Suprapubic skin (tissue), 4 donors: Measurements from ENCODE around the gene DNAI1. TPM values are rescaled to one million over a fixed set of nuclear protein-coding genes. Genes with fewer than 3 reads are reported as not detected.

Experiments used
- DNase-seq, 2 donors: peaks; one replicate each; pipeline ENCODE4 v3.0.0-alpha.2; 2019; ENCODE audit warnings: low spot score in 2 of 2
- H3K27ac ChIP-seq: fragments of 200-600 bp; sonication (generic); one replicate; pipeline ENCODE4 v1.5.1; 2019
- H3K27me3 ChIP-seq: fragments of 200-600 bp; sonication (generic); one replicate; pipeline ENCODE4 v1.5.1; 2019
- H3K36me3 ChIP-seq: fragments of 200-600 bp; sonication (generic); one replicate; pipeline ENCODE4 v1.5.1; 2019
- H3K4me1 ChIP-seq: fragments of 200-600 bp; sonication (generic); one replicate; pipeline ENCODE4 v1.5.1; 2019
- H3K4me3 ChIP-seq: fragments of 200-600 bp; sonication (generic); one replicate; pipeline ENCODE4 v1.5.1; 2019; ENCODE audit warnings: mild to moderate bottlenecking
- H3K9me3 ChIP-seq: fragments of 200-600 bp; sonication (generic); one replicate; pipeline ENCODE4 v1.5.1; 2019
- CTCF ChIP-seq, 2 donors: fragments of 200-600 bp in 1 of 2; fragments of 450-650 bp in 1 of 2; sonication (generic) in 1 of 2; IDR thresholded peaks; one replicate each; pipeline ENCODE4 v1.5.1; 2016 to 2019; ENCODE audit warnings: antibody characterized with exemption in 2 of 2, mild to moderate bottlenecking in 1 of 2, moderate library complexity in 1 of 2
- EP300 ChIP-seq: sonication (generic); formaldehyde crosslinking; IDR thresholded peaks from one replicate; pipeline ENCODE4 v1.6.1; 2017; ENCODE audit warnings: antibody characterized with exemption
- POLR2A ChIP-seq, 2 donors: fragments of 450-650 bp; IDR thresholded peaks; one replicate each; pipeline ENCODE4 v1.6.1; 2017; ENCODE audit warnings: antibody characterized with exemption in 2 of 2, mild to moderate bottlenecking in 2 of 2, moderate library complexity in 2 of 2
- POLR2AphosphoS5 ChIP-seq, 3 donors: sonication (generic); formaldehyde crosslinking; IDR thresholded peaks; one replicate each; pipeline ENCODE4 v1.6.1; 2017; ENCODE audit warnings: antibody characterized with exemption in 3 of 3
- WGBS: methylation state at CpG from one replicate; pipeline ENCODE4 v1.1.5; 2018; 5-methylcytosine and 5-hydroxymethylcytosine counted together
- total RNA-seq, 4 donors: library from RNA; depleted of rRNA; stranded (reverse); fragments of >200 nt; gene quantifications; one replicate each; pipeline ENCODE4 v1.1.0, GENCODE V29; 2016

Gene DNAI1
- total RNA-seq, 4 donors from 2014 or later, result not detected

GRCh38 chr9:34501372-34501771, 42.8 kb downstream of the DNAI1 start:
- WGBS, result 67% methylated on average over 2 of the region's 2 CpGs
- Histone ChIP-seq H3K27me3 (no peaks in the 10 kb centered on the region), H3K27ac (no peak overlapping the region), H3K4me3 (no peak overlapping the region), H3K36me3 (no peaks in the 10 kb centered on the region), H3K4me1 (peaks cover 17% of the 10 kb centered on the region), H3K9me3 (no peaks in the 10 kb centered on the region)
- TF ChIP-seq EP300 (no peak), CTCF (IDR thresholded peaks at IDR 0.05) (no peak), POLR2AphosphoS5 (IDR thresholded peaks at IDR 0.05) (no peak), POLR2A (IDR thresholded peaks at IDR 0.05) (no peak)
- DNase-seq, result no peak

GRCh38 chr9:34501889-34502425, 43.4 kb downstream of the DNAI1 start:
- TF ChIP-seq CTCF (IDR thresholded peaks at IDR 0.05) (no peak), POLR2A (IDR thresholded peaks at IDR 0.05) (no peak), EP300 (no peak), POLR2AphosphoS5 (IDR thresholded peaks at IDR 0.05) (no peak)
- H3K4me1 ChIP-seq, result peaks cover 17% of the 10 kb centered on the region
- H3K27ac ChIP-seq, result no peak overlapping the region
- H3K36me3 ChIP-seq, result no peaks in the 10 kb centered on the region
- no peak overlapping the region for H3K4me3 ChIP-seq
- no peaks in the 10 kb centered on the region for H3K9me3 ChIP-seq
- no peaks in the 10 kb centered on the region for H3K27me3 ChIP-seq
- DNase-seq, result no peak
- WGBS, result 31% methylated on average over 4 of the region's 5 CpGs

DNA sequence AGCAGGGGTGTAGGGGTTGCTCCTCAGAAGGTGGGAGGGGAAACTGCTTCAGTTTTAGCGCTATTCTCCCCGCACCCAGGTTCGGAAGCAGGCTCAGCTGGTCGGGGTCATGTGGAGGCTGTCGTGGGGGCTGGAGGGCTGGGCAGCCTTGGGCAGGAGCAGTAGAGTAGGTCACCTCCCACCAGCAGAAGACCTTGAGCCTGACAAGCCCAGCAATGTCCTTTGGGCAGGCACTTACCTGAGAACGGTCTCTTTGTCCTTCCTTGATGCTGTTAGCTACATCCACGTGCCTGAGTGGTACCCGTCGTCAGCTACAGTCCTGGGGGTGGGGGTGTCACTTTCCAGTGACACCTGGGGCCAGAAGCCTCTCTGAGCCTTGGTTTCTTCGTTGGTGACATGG, 43.9 kb downstream of the DNAI1 start:
- Histone ChIP-seq H3K36me3 (no peaks in the 10 kb centered on the region), H3K9me3 (no peaks in the 10 kb centered on the region), H3K27ac (no peak overlapping the region), H3K4me3 (no peak overlapping the region), H3K4me1 (peaks cover 17% of the 10 kb centered on the region), H3K27me3 (no peaks in the 10 kb centered on the region)
- TF ChIP-seq POLR2AphosphoS5 (IDR thresholded peaks at IDR 0.05), result no peak
- TF ChIP-seq CTCF (IDR thresholded peaks at IDR 0.05), result no peak
- TF ChIP-seq POLR2A (IDR thresholded peaks at IDR 0.05), result no peak
- TF ChIP-seq EP300, result no peak
- no peak for DNase-seq
- WGBS, result 59% methylated on average over 6 of the region's 10 CpGs

GRCh38 chr9:34502891-34503290, 44.3 kb downstream of the DNAI1 start:
- TF ChIP-seq EP300 (no peak), CTCF (IDR thresholded peaks at IDR 0.05) (no peak), POLR2AphosphoS5 (IDR thresholded peaks at IDR 0.05) (no peak), POLR2A (IDR thresholded peaks at IDR 0.05) (no peak)
- no peak for DNase-seq
- H3K27me3 ChIP-seq, result no peaks in the 10 kb centered on the region
- no peaks in the 10 kb centered on the region for H3K36me3 ChIP-seq
- H3K4me3 ChIP-seq, result no peak overlapping the region
- H3K4me1 ChIP-seq, result peaks cover 17% of the 10 kb centered on the region
- no peaks in the 10 kb centered on the region for H3K9me3 ChIP-seq
- no peak overlapping the region for H3K27ac ChIP-seq
- 83% methylated on average over 4 of the region's 6 CpGs for WGBS

GRCh38 chr9:34503406-34503805, 44.8 kb downstream of the DNAI1 start:
- Histone ChIP-seq H3K4me1 (peaks cover 17% of the 10 kb centered on the region), H3K27ac (no peak overlapping the region), H3K4me3 (no peak overlapping the region), H3K27me3 (no peaks in the 10 kb centered on the region), H3K9me3 (no peaks in the 10 kb centered on the region), H3K36me3 (no peaks in the 10 kb centered on the region)
- no peak for DNase-seq
- no peak for TF ChIP-seq EP300
- no peak for TF ChIP-seq POLR2A (IDR thresholded peaks at IDR 0.05)
- no peak for TF ChIP-seq POLR2AphosphoS5 (IDR thresholded peaks at IDR 0.05)
- no peak for TF ChIP-seq CTCF (IDR thresholded peaks at IDR 0.05)
